ENCODE results near the gene LRMDA. TPM values are rescaled to one million over a fixed set of nuclear protein-coding genes. Genes with fewer than 3 reads are reported as not detected.

Gene LRMDA
- total and polyA plus RNA-seq, 2 donors = 7.9 to 17.7 TPM

GRCh38 chr10:75405598-75406461, 25.6 kb upstream of the LRMDA start:
- Histone ChIP-seq H3K4me3 (ENCODE audit: low read depth, low read length) (no peak overlapping the region), H3K27ac (ENCODE audit: low read depth) (no peak overlapping the region), H3K4me1 (ENCODE audit: insufficient read depth) (no peaks in the 10 kb centered on the region), H3K36me3 (ENCODE audit: insufficient read depth) (no peaks in the 10 kb centered on the region)
- no peak for DNase-seq (ENCODE audit: extremely low spot score)
- WGBS = 86% methylated on average over 39 of the region's 39 CpGs

DNA sequence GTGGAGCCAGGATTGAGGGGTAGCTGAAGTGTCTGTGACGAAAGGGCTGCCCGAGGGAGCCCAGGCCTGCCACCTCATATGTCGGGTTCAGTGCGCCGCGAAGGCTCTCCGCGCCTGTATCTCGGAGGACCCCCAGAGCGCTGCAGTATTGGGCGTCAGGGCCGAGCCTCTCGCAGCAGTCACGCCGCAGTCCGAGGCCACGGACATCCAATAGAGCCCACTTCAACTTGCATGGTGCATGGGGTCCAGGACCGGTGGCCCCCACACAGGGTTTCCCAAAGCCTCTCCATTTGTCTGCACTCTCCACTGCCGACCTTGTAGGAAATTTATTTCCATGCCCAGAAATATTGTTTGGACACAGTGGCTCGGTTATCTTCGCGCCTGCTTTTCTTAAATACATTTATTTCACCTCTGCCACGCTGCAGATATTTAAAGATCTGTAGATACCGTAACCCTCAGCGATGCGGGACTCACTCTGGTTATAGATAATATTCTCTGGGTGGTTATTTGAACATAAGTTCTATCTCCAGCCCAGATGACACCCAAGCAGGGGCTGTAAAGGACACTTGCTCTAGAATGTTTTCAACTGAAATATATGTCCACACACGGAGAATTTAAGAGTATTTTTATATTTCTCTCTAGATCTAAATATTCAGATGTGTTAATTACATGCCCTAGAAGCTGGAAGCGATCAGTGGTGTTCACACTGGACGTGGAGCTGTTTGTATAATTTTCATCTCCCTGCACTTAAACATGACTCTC, 24.8 kb upstream of the LRMDA start:
- WGBS = 96% methylated on average over 29 of the region's 29 CpGs
- H3K27ac ChIP-seq (ENCODE audit: low read depth) = no peak overlapping the region
- no peaks in the 10 kb centered on the region for H3K4me1 ChIP-seq (ENCODE audit: insufficient read depth)

GRCh38 chr10:75407224-75407712, 24.2 kb upstream of the LRMDA start:
- Histone ChIP-seq H3K4me1 (ENCODE audit: insufficient read depth) (no peaks in the 10 kb centered on the region), H3K4me3 (ENCODE audit: low read depth, low read length) (no peak overlapping the region), H3K36me3 (ENCODE audit: insufficient read depth) (no peaks in the 10 kb centered on the region), H3K27ac (ENCODE audit: low read depth) (no peak overlapping the region)
- DNase-seq (ENCODE audit: extremely low spot score) = no peak
- 85% methylated on average over 37 of the region's 37 CpGs for WGBS

More for the DNA sequence above, 24.8 kb upstream of the LRMDA start:
- Histone ChIP-seq H3K4me3 (ENCODE audit: low read depth, low read length) (no peak overlapping the region), H3K36me3 (ENCODE audit: insufficient read depth) (no peaks in the 10 kb centered on the region)
- DNase-seq (ENCODE audit: extremely low spot score) = no peak

DNA sequence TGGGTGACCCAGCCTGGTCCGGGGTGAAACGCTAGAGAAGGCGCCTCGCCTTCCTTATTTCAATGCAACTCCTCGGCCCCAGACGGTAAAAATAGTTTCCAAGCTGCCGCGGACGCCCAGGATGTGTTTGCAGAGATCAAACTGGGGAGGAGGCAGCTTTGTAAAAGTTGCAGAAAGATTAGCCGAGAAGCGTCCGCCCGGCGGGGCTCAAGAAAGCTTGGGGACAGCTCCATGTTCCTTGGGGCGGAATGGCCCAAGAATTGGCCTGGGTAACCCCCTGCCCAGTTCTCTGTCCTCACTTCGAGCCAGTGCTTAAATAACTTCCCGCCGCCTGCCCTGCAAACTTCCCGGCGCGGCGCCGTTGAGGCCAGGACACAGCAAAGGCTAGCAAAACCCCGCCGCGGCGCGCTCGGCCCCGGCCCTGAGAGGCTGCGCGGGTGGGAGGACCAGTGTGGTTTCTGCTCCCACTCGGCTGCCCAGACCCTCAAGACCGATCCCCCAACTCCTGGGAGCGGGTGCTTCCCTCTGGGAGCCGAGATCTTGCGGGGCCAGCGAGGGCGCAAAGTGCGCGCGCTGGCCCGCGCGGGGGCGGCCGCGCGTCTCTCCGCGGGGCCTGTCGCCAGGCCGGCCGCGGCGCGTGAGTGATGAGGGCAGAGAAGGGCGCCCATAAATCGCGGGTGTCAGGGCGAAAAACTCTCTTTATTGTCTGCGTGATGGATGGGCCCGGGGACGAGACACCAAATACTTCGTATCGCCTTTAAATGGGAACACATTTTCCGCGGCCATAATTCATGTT, 23.5 kb upstream of the LRMDA start:
- no peak for DNase-seq (ENCODE audit: extremely low spot score)
- Histone ChIP-seq H3K4me3 (ENCODE audit: low read depth, low read length) (peak overlapping the region; percentile 72), H3K36me3 (ENCODE audit: insufficient read depth) (no peaks in the 10 kb centered on the region), H3K27ac (ENCODE audit: low read depth) (no peak overlapping the region), H3K4me1 (ENCODE audit: insufficient read depth) (no peaks in the 10 kb centered on the region)
- 18% methylated on average over 68 of the region's 68 CpGs for WGBS

GRCh38 chr10:75408509-75408875, 22.9 kb upstream of the LRMDA start:
- no peaks in the 10 kb centered on the region for H3K36me3 ChIP-seq (ENCODE audit: insufficient read depth)
- no peak overlapping the region for H3K27ac ChIP-seq (ENCODE audit: low read depth)
- WGBS = 2% methylated on average over 27 of the region's 27 CpGs
- H3K4me1 ChIP-seq (ENCODE audit: insufficient read depth) = no peaks in the 10 kb centered on the region
- H3K4me3 ChIP-seq (ENCODE audit: low read depth, low read length) = peak overlapping the region; percentile 72
- DNase-seq (ENCODE audit: extremely low spot score) = no peak

GRCh38 chr10:75408911-75409885, 22.2 kb upstream of the LRMDA start:
- peak overlapping the region; percentile 72 for H3K4me3 ChIP-seq (ENCODE audit: low read depth, low read length)
- H3K36me3 ChIP-seq (ENCODE audit: insufficient read depth) = no peaks in the 10 kb centered on the region
- 1% methylated on average over 76 of the region's 76 CpGs for WGBS
- no peaks in the 10 kb centered on the region for H3K4me1 ChIP-seq (ENCODE audit: insufficient read depth)
- H3K27ac ChIP-seq (ENCODE audit: low read depth) = peak overlapping the region; percentile 75
- DNase-seq (ENCODE audit: extremely low spot score) = no peak

DNA sequence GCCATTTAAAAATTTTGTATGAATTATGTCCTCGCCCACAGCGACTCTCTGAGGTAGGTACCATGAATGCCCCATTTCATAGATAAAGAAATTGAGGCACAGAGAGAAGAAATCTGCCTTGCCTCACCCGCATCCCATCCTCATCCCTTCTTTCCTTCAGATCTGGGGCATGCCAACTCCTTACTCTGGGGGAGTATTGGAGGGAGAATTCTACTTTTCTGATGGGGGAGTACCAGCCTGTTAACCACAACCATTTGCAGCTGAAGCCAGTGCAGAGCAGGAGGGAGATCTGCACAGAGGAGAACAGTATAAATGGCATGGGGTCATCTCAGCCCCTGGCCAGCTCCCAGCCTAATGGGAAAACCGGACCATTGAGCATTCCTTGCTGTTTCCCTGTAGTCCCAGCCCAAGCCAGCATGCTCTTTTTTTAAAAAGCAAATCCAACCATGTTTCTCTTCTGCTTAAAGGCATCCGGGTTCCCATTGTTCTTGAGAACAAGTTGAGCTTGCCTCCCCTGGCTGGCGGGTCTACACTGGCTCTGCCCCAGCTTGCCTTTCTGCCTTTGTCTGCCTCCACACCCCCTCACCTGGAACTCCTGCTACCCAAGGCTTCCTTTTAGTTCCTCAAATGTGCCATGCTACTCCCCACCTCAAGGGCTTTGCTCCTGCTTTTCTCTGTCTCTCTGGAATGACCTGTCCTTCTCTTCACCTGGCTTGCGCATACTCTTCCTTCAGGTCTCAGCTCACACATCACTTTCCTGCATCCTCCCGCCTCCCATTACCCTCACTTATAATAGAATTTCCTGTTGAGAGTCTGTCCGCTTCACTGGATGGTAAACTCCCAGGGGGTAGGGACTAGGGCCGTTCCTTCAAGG, 21.1 kb upstream of the LRMDA start:
- Histone ChIP-seq H3K4me1 (ENCODE audit: insufficient read depth) (no peaks in the 10 kb centered on the region), H3K4me3 (ENCODE audit: low read depth, low read length) (no peak overlapping the region), H3K27ac (ENCODE audit: low read depth) (no peak overlapping the region), H3K36me3 (ENCODE audit: insufficient read depth) (no peaks in the 10 kb centered on the region)
- no peak for DNase-seq (ENCODE audit: extremely low spot score)
- 67% methylated on average over 10 of the region's 10 CpGs for WGBS

DNA sequence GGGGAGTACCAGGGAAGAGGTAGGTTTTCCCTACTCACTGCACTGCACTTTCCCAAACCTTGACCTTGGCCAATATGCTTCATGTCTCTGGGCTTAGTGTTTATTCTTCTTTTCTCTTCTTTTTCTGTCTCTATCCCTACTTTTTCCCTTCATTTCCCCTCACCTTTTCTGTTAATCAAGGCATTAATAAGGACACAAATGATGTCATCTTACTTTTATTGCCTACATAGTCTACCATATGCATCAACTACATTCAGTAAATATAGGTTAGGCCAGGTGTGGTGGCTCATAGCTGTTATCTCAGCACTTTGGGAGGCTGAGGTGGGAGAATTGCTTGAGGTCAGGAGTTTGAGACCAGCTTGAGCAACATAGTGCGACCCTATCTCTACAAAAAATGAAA, 16.9 kb upstream of the LRMDA start:
- H3K4me3 ChIP-seq (ENCODE audit: low read depth, low read length) = no peak overlapping the region
- WGBS = 84% methylated on average over 1 of the region's 1 CpG
- H3K4me1 ChIP-seq (ENCODE audit: insufficient read depth) = no peaks in the 10 kb centered on the region
- no peak overlapping the region for H3K27ac ChIP-seq (ENCODE audit: low read depth)
- no peak for DNase-seq (ENCODE audit: extremely low spot score)
- H3K36me3 ChIP-seq (ENCODE audit: insufficient read depth) = no peaks in the 10 kb centered on the region

DNA sequence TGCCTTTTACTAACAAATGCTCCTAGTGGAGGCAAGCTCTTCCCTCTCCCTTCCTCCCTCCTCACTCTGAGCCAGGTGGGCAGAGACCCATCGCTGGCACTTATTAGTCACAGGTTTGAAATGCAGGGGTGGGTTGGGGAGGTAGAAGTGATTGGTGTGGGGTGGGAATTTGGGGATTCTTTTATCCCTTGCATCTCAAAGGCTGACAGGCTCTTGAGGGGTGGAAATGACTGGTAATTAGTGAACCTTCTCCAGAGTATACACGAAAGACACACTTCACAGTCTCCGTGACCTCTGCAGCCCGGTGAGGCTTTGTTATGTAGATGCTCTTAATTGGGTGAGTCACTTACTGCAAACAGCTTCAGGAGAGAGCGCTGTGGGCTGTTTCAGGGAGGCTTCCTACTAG, 13.9 kb upstream of the LRMDA start:
- no peak for DNase-seq (ENCODE audit: extremely low spot score)
- WGBS = 62% methylated on average over 5 of the region's 5 CpGs
- Histone ChIP-seq H3K27ac (ENCODE audit: low read depth) (no peak overlapping the region), H3K36me3 (ENCODE audit: insufficient read depth) (no peaks in the 10 kb centered on the region), H3K4me1 (ENCODE audit: insufficient read depth) (no peaks in the 10 kb centered on the region), H3K4me3 (ENCODE audit: low read depth, low read length) (no peak overlapping the region)

- DNase-seq (ENCODE audit: extremely low spot score) = no peak
- WGBS = 82% methylated on average over 4 of the region's 4 CpGs
- Histone ChIP-seq H3K4me1 (ENCODE audit: insufficient read depth) (no peaks in the 10 kb centered on the region), H3K36me3 (ENCODE audit: insufficient read depth) (no peaks in the 10 kb centered on the region), H3K4me3 (ENCODE audit: low read depth, low read length) (no peak overlapping the region), H3K27ac (ENCODE audit: low read depth) (no peak overlapping the region)
These were observed 13.1 kb upstream of the LRMDA start for GRCh38 chr10:75418293-75418692.

- Histone ChIP-seq H3K36me3 (ENCODE audit: insufficient read depth) (no peaks in the 10 kb centered on the region), H3K27ac (ENCODE audit: low read depth) (no peak overlapping the region), H3K4me1 (ENCODE audit: insufficient read depth) (no peaks in the 10 kb centered on the region), H3K4me3 (ENCODE audit: low read depth, low read length) (no peak overlapping the region)
- WGBS = 91% methylated on average over 8 of the region's 8 CpGs
- no peak for DNase-seq (ENCODE audit: extremely low spot score)
These were observed 12.7 kb upstream of the LRMDA start for GRCh38 chr10:75418712-75419111.

DNA sequence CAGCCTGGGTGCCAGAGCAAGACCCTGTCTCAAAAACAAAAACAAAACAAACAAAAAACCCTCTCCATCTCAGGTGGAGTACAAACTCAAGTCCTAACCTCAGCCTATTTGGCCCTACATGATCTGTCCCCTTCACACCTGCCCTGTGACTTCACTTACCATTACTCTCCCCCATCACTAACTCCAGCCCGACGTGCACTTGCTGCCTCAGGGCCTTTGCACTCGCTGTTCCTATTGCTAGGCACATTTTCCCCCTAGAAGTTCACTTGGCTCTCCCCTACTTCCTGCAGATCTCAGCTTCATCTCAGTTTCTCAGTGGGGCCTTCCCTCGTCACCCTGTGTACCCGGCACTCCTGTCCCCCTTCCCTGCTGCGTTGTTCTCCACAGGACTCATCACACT, 8.5 kb upstream of the LRMDA start:
- H3K36me3 ChIP-seq (ENCODE audit: insufficient read depth) = no peaks in the 10 kb centered on the region
- no peak for DNase-seq (ENCODE audit: extremely low spot score)
- H3K4me1 ChIP-seq (ENCODE audit: insufficient read depth) = no peaks in the 10 kb centered on the region
- 99% methylated on average over 6 of the region's 6 CpGs for WGBS
- no peak overlapping the region for H3K27ac ChIP-seq (ENCODE audit: low read depth)
- H3K4me3 ChIP-seq (ENCODE audit: low read depth, low read length) = no peak overlapping the region

Data from urinary bladder (tissue), 4 donors.